GM21529 (cell line): ENCODE measurements around the gene UBE2V1.

Experiments
- ATAC-seq: cut with Tn5 transposase; IDR thresholded peaks from one replicate; pipeline ENCODE4 v1.9.1; 2021; ENCODE audit not compliant: unreplicated experiment

Gene UBE2V1

GRCh38 chr20:50049442-50050026 lies 63.4 kb downstream of the UBE2V1 start:
- ATAC-seq = no peak

- no peak for ATAC-seq
Observed at GRCh38 chr20:50048420-50049166, 64.4 kb downstream of the UBE2V1 start.

- no peak for ATAC-seq
Observed at GRCh38 chr20:50044353-50044960, 68.5 kb downstream of the UBE2V1 start.

GRCh38 chr20:50043573-50044352 lies 69.2 kb downstream of the UBE2V1 start:
- no peak for ATAC-seq

- ATAC-seq = no peak
Observed at GRCh38 chr20:50042370-50043313, 70.3 kb downstream of the UBE2V1 start.

- no peak for ATAC-seq
Observed at GRCh38 chr20:50041246-50041873, 71.6 kb downstream of the UBE2V1 start.

GRCh38 chr20:50040432-50041245 lies 72.3 kb downstream of the UBE2V1 start:
- no peak for ATAC-seq

GRCh38 chr20:50039706-50040431 lies 73.1 kb downstream of the UBE2V1 start:
- ATAC-seq = no peak

GRCh38 chr20:50038574-50038991 lies 74.4 kb downstream of the UBE2V1 start:
- ATAC-seq = no peak

GRCh38 chr20:50038169-50038568 lies 74.8 kb downstream of the UBE2V1 start:
- no peak for ATAC-seq

- no peak for ATAC-seq
Observed at GRCh38 chr20:50037575-50037974, 75.4 kb downstream of the UBE2V1 start.

GRCh38 chr20:50037123-50037522 lies 75.8 kb downstream of the UBE2V1 start:
- no peak for ATAC-seq

GRCh38 chr20:50036703-50037102 lies 76.2 kb downstream of the UBE2V1 start:
- no peak for ATAC-seq

GRCh38 chr20:50034567-50035180 lies 78.3 kb downstream of the UBE2V1 start:
- ATAC-seq = no peak

GRCh38 chr20:50032955-50033666 lies 79.8 kb downstream of the UBE2V1 start:
- ATAC-seq = no peak
